ENCODE data around the gene TMEM244. TPM values are rescaled to one million over a fixed set of nuclear protein-coding genes. Genes with fewer than 3 reads are reported as not detected.
"Not testable (repeated sequence)": the region's sequence is repeated elsewhere in the genome, so short reads cannot be mapped to it uniquely, and the experiment has no call there.

TMEM244 gene
- total RNA-seq, 1 donor from 2014 or later, result not detected

DNA sequence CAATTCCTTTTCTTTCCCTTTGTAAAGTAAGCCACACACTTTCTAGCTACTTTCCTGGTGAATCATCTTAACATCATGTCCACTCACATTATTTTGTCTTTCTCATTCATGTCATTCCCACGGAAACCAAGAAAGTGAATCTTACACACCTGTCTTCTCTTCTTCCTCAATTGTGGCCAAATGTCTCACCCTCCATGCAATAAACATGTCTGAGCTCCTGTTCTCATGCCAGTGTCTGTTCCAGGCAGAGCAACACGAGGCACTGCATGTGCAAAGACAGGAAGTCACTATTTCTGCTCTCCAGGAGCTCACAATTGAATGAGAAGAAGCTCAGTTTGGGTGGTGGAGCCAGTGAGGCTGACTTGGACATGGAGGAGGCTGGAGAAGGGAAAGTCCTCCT is 29.0 kb upstream of the TMEM244 start:
- ATAC-seq, result peak; percentile 22
- no peak overlapping the region for H3K4me3 ChIP-seq
- TF ChIP-seq, protein P1, sequence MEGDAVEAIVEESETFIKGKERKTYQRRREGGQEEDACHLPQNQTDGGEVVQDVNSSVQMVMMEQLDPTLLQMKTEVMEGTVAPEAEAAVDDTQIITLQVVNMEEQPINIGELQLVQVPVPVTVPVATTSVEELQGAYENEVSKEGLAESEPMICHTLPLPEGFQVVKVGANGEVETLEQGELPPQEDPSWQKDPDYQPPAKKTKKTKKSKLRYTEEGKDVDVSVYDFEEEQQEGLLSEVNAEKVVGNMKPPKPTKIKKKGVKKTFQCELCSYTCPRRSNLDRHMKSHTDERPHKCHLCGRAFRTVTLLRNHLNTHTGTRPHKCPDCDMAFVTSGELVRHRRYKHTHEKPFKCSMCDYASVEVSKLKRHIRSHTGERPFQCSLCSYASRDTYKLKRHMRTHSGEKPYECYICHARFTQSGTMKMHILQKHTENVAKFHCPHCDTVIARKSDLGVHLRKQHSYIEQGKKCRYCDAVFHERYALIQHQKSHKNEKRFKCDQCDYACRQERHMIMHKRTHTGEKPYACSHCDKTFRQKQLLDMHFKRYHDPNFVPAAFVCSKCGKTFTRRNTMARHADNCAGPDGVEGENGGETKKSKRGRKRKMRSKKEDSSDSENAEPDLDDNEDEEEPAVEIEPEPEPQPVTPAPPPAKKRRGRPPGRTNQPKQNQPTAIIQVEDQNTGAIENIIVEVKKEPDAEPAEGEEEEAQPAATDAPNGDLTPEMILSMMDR (IDR thresholded peaks at IDR 0.05), result no peak
- H3K36me3 ChIP-seq, result no peaks in the 10 kb centered on the region
- intact Hi-C loops (cut with DNase I), result no loop called here
- DNase-seq, result no peak
- no peak overlapping the region for H3K27ac ChIP-seq
- H3K4me1 ChIP-seq, result no peaks in the 10 kb centered on the region
- H3K27me3 ChIP-seq, result no peaks in the 10 kb centered on the region
- H3K9me3 ChIP-seq, result no peaks in the 10 kb centered on the region

- no peak overlapping the region for H3K4me3 ChIP-seq
These were observed 28.5 kb upstream of the TMEM244 start for GRCh38 chr6:129889580-129889979.

DNA sequence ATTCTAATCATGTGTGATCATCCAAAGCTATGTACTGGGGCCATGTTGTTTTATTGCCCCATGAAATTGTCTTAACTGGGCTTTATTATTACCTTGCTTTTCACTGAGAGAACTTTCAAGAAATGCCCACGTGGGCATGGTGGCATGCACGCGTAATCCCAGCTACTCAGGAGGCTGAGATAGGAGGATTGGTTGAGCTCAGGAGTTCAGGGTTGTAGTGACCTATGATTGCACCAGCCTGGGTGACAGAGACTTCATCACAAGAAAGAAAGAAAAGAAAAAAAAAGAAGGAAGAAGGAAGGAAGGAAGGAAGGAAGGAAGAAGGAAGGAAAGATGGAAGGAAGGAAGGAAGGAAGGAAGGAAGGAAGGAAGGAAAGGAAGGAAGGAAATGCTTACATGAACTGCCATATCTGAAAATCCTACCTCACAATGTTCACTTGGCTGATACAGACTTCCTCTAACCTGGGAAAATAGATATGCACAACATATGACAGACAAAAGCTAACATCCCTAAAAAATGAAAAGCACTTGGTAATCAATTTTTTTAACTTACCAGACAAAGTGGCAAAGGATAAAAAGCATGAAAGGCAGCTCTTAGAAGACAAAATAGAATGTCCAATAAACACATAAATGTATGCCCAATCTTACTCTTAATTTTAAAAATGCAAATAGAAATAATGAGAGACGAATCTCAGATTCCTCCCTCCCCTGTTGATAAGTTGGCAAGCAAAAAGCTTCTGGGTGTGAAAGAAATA is 25.5 kb upstream of the TMEM244 start:
- H3K27me3 ChIP-seq, result no peaks in the 10 kb centered on the region
- H3K4me1 ChIP-seq, result no peaks in the 10 kb centered on the region
- intact Hi-C loops (cut with DNase I), result no loop called here
- TF ChIP-seq, protein P1 (IDR thresholded peaks at IDR 0.05), result no peak
- ATAC-seq (no peak), DNase-seq (no peak)
- H3K27ac ChIP-seq, result no peak overlapping the region
- no peaks in the 10 kb centered on the region for H3K9me3 ChIP-seq
- no peak overlapping the region for H3K4me3 ChIP-seq
- H3K36me3 ChIP-seq, result no peaks in the 10 kb centered on the region

More at GRCh38 chr6:129889580-129889979, 28.5 kb upstream of the TMEM244 start:
- H3K9me3 ChIP-seq, result no peaks in the 10 kb centered on the region
- TF ChIP-seq, protein P1 (IDR thresholded peaks at IDR 0.05), result no peak
- no peaks in the 10 kb centered on the region for H3K4me1 ChIP-seq
- no peaks in the 10 kb centered on the region for H3K27me3 ChIP-seq
- ATAC-seq (no peak), DNase-seq (no peak)
- H3K27ac ChIP-seq, result no peak overlapping the region
- intact Hi-C loops (cut with DNase I), result no loop called here
- no peaks in the 10 kb centered on the region for H3K36me3 ChIP-seq

DNA sequence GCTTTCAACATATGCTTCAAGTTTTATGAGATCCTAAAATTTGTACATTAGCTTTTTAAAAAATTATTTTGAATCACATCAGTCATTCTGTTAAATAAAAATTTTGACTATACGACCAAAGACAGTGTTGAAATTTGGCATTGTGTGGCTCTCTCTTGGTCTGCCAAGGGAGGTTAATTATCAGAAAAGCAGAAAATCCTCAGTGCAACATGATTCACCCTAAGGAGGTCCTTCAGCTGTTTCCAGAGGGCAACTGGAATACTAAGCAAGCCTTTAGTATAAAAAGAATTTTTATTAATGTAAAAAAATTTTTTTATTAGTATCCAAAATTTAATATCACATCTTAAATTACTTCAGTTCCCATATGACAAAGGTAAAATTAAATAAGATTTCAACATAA is 23.1 kb upstream of the TMEM244 start:
- TF ChIP-seq, protein P1 (IDR thresholded peaks at IDR 0.05), result no peak
- intact Hi-C loops (cut with DNase I), result no loop called here
- no peak for DNase-seq

DNA sequence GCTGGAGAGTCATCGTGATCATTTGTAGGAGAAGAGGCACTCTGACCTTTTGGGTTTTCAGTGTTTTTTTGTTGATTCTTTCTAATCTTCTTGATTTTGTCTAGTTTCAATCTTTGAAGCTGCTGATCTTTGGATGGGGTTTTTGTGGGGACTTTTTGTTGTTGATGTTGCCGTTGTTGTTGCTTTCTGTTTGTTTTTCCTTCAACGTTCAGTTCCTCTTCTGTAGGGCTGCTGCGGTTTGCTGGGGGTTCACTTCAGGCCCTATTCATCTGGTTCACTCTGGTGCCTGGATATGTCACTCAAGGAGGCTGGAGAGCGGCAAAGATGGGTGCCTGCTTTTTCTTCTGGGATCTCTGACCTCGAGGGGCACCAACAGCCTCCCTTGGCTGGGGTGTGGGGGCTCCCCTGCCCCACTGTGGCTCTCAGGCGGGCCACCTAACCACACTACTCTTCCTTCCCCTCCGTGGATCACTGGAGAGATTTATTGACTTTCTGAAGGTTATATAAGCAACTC is 21.5 kb upstream of the TMEM244 start:
- H3K36me3 ChIP-seq, result no peaks in the 10 kb centered on the region
- DNase-seq (no peak), ATAC-seq (no peak)
- TF ChIP-seq, protein P1 (IDR thresholded peaks at IDR 0.05), result no peak
- H3K27ac ChIP-seq, result no peak overlapping the region
- no peak overlapping the region for H3K4me3 ChIP-seq
- intact Hi-C loops (cut with DNase I), result no loop called here
- no peaks in the 10 kb centered on the region for H3K27me3 ChIP-seq
- H3K9me3 ChIP-seq, result no peaks in the 10 kb centered on the region
- H3K4me1 ChIP-seq, result no peaks in the 10 kb centered on the region

More for the DNA sequence above, 23.1 kb upstream of the TMEM244 start:
- Histone ChIP-seq H3K36me3 (no peaks in the 10 kb centered on the region), H3K4me1 (no peaks in the 10 kb centered on the region), H3K4me3 (no peak overlapping the region), H3K27me3 (no peaks in the 10 kb centered on the region), H3K9me3 (no peaks in the 10 kb centered on the region), H3K27ac (no peak overlapping the region)
- ATAC-seq, result no peak

GRCh38 chr6:129877894-129878293 is 16.8 kb upstream of the TMEM244 start:
- ATAC-seq; H3K36me3 ChIP-seq; H3K27me3 ChIP-seq; H3K27ac ChIP-seq; H3K4me1 ChIP-seq; DNase-seq; H3K4me3 ChIP-seq; H3K9me3 ChIP-seq; intact Hi-C loops (cut with DNase I): not testable (repeated sequence)
